ENCODE results near the gene CASR.

Gene CASR

GRCh38 chr3:122251428-122251827 is 68.0 kb downstream of the CASR start:
- no peaks in the 10 kb centered on the region for H3K36me3 ChIP-seq
- peak overlapping the region; percentile 33 for H3K27ac ChIP-seq
- no peak overlapping the region for H3K4me3 ChIP-seq (ENCODE audit: low read depth in 1 of 2, low read length in 1 of 2)
- H3K9me3 ChIP-seq, result no peaks in the 10 kb centered on the region
- no peak for TF ChIP-seq CTCF (IDR thresholded peaks at IDR 0.05)
- peaks cover 55 to 64% of the 10 kb centered on the region in 2 experiments for H3K4me1 ChIP-seq (ENCODE audit: control insufficient read depth in 1 of 2, insufficient read depth in 1 of 2, low read depth in 1 of 2, low read length in 1 of 2)
- no peaks in the 10 kb centered on the region for H3K27me3 ChIP-seq

GRCh38 chr3:122253581-122253980 is 70.1 kb downstream of the CASR start:
- Histone ChIP-seq H3K4me1 (ENCODE audit: control insufficient read depth in 1 of 2, insufficient read depth in 1 of 2, low read depth in 1 of 2, low read length in 1 of 2) (peaks cover 55 to 64% of the 10 kb centered on the region in 2 experiments), H3K9me3 (no peaks in the 10 kb centered on the region), H3K36me3 (no peaks in the 10 kb centered on the region), H3K27me3 (no peaks in the 10 kb centered on the region), H3K4me3 (ENCODE audit: low read depth in 1 of 2, low read length in 1 of 2) (no peak overlapping the region), H3K27ac (peak overlapping the region; percentile 59)
- no peak for TF ChIP-seq CTCF (IDR thresholded peaks at IDR 0.05)

- Histone ChIP-seq H3K9me3 (no peaks in the 10 kb centered on the region), H3K4me3 (ENCODE audit: low read depth in 1 of 2, low read length in 1 of 2) (no peak overlapping the region), H3K4me1 (ENCODE audit: control insufficient read depth in 1 of 2, insufficient read depth in 1 of 2, low read depth in 1 of 2, low read length in 1 of 2) (peaks cover 51 to 58% of the 10 kb centered on the region in 2 experiments), H3K36me3 (no peaks in the 10 kb centered on the region), H3K27ac (peak overlapping the region; percentile 47), H3K27me3 (no peaks in the 10 kb centered on the region)
- no peak for TF ChIP-seq CTCF (IDR thresholded peaks at IDR 0.05)
Observed at GRCh38 chr3:122255757-122256439, 72.4 kb downstream of the CASR start.

- Histone ChIP-seq H3K27me3 (no peaks in the 10 kb centered on the region), H3K27ac (peak overlapping the region; percentile 66), H3K4me1 (ENCODE audit: control insufficient read depth in 1 of 2, insufficient read depth in 1 of 2, low read depth in 1 of 2, low read length in 1 of 2) (peaks cover 51 to 54% of the 10 kb centered on the region in 2 experiments), H3K36me3 (no peaks in the 10 kb centered on the region), H3K9me3 (no peaks in the 10 kb centered on the region), H3K4me3 (ENCODE audit: low read depth in 1 of 2, low read length in 1 of 2) (no peak overlapping the region)
- no peak for TF ChIP-seq CTCF (IDR thresholded peaks at IDR 0.05)
Observed at GRCh38 chr3:122257644-122258364, 74.3 kb downstream of the CASR start.

- H3K36me3 ChIP-seq, result no peaks in the 10 kb centered on the region
- H3K4me1 ChIP-seq (ENCODE audit: control insufficient read depth in 1 of 2, insufficient read depth in 1 of 2, low read depth in 1 of 2, low read length in 1 of 2), result peaks cover 43% of the 10 kb centered on the region in 2 experiments
- no peaks in the 10 kb centered on the region for H3K9me3 ChIP-seq
- no peak overlapping the region for H3K4me3 ChIP-seq (ENCODE audit: low read depth in 1 of 2, low read length in 1 of 2)
- H3K27me3 ChIP-seq, result no peaks in the 10 kb centered on the region
- H3K27ac ChIP-seq, result no peak overlapping the region
- peak; percentile 76 for TF ChIP-seq CTCF (IDR thresholded peaks at IDR 0.05)
Observed at GRCh38 chr3:122258757-122259371, 75.4 kb downstream of the CASR start.
